ENCODE results near the gene PRTFDC1.

Gene PRTFDC1

GRCh38 chr10:24914148-24914547 lies 38.3 kb downstream of the PRTFDC1 start:
- Histone ChIP-seq H2BK5ac (ENCODE audit: low read depth, low read length, poor library complexity, severe bottlenecking) (no peak overlapping the region), H2BK120ac (ENCODE audit: low read depth, low read length) (no peak overlapping the region), H3K9me3 (ENCODE audit: control insufficient read depth, low read length) (no peaks in the 10 kb centered on the region), H4K8ac (ENCODE audit: low read length) (no peak overlapping the region), H2BK12ac (ENCODE audit: low read length in 2 of 2) (no peak overlapping the region), H2AK5ac (ENCODE audit: low read length, severe bottlenecking) (no peak overlapping the region), H3K27me3 (ENCODE audit: control insufficient read depth in 1 of 2, insufficient read depth in 1 of 2, low read length in 2 of 2) (no peaks in the 10 kb centered on the region), H4K91ac (ENCODE audit: low read length) (no peak overlapping the region), H3K79me1 (replicated peaks; ENCODE audit: low read length, poor library complexity, severe bottlenecking) (no peaks in the 10 kb centered on the region), H3K4me2 (ENCODE audit: low read length, poor library complexity, severe bottlenecking) (no peak overlapping the region), H3K14ac (ENCODE audit: low read length in 2 of 2) (no peak overlapping the region), H3K36me3 (ENCODE audit: control insufficient read depth in 1 of 2, insufficient read depth in 2 of 2, low read depth in 1 of 2, low read length in 2 of 2) (no peaks in the 10 kb centered on the region), H2AFZ (ENCODE audit: low read depth, low read length) (no peak overlapping the region), H3K4me3 (ENCODE audit: insufficient read depth in 1 of 2, low read depth in 1 of 2, low read length in 2 of 2) (no peak overlapping the region), H2BK15ac (ENCODE audit: low read depth, poor library complexity, severe bottlenecking) (no peak overlapping the region), H3K4me1 (ENCODE audit: control insufficient read depth, insufficient read depth, low read depth, low read length) (no peaks in the 10 kb centered on the region), H3K4ac (ENCODE audit: low read depth in 1 of 2, low read length in 2 of 2) (no peak overlapping the region), H3K23ac (ENCODE audit: low read length in 2 of 2) (no peak overlapping the region), H3K9ac (ENCODE audit: low read length) (no peak overlapping the region), H3K27ac (ENCODE audit: low read length, poor library complexity, severe bottlenecking) (no peak overlapping the region), H3K18ac (ENCODE audit: low read depth in 1 of 2, low read length in 2 of 2) (no peak overlapping the region)
- no peak for DNase-seq
- 100% methylated on average over 1 of the region's 1 CpG for WGBS

- no peak overlapping the region for H3K4me2 ChIP-seq (ENCODE audit: low read length, poor library complexity, severe bottlenecking)
- no peak overlapping the region for H3K18ac ChIP-seq (ENCODE audit: low read depth in 1 of 2, low read length in 2 of 2)
- no peak overlapping the region for H4K91ac ChIP-seq (ENCODE audit: low read length)
- no peak overlapping the region for H3K23ac ChIP-seq (ENCODE audit: low read length in 2 of 2)
- H2BK15ac ChIP-seq (ENCODE audit: low read depth, poor library complexity, severe bottlenecking) = no peak overlapping the region
- no peak overlapping the region for H2AFZ ChIP-seq (ENCODE audit: low read depth, low read length)
- H3K4ac ChIP-seq (ENCODE audit: low read depth in 1 of 2, low read length in 2 of 2) = no peak overlapping the region
- H3K14ac ChIP-seq (ENCODE audit: low read length in 2 of 2) = no peak overlapping the region
- no peaks in the 10 kb centered on the region for H3K9me3 ChIP-seq (ENCODE audit: control insufficient read depth, low read length)
- H4K8ac ChIP-seq (ENCODE audit: low read length) = no peak overlapping the region
- H3K36me3 ChIP-seq (ENCODE audit: control insufficient read depth in 1 of 2, insufficient read depth in 2 of 2, low read depth in 1 of 2, low read length in 2 of 2) = no peaks in the 10 kb centered on the region
- no peaks in the 10 kb centered on the region for H3K79me1 ChIP-seq (replicated peaks; ENCODE audit: low read length, poor library complexity, severe bottlenecking)
- no peak overlapping the region for H2BK5ac ChIP-seq (ENCODE audit: low read depth, low read length, poor library complexity, severe bottlenecking)
- no peaks in the 10 kb centered on the region for H3K27me3 ChIP-seq (ENCODE audit: control insufficient read depth in 1 of 2, insufficient read depth in 1 of 2, low read length in 2 of 2)
- H3K4me3 ChIP-seq (ENCODE audit: insufficient read depth in 1 of 2, low read depth in 1 of 2, low read length in 2 of 2) = no peak overlapping the region
- no peaks in the 10 kb centered on the region for H3K4me1 ChIP-seq (ENCODE audit: control insufficient read depth, insufficient read depth, low read depth, low read length)
- no peak overlapping the region for H3K9ac ChIP-seq (ENCODE audit: low read length)
- H2BK120ac ChIP-seq (ENCODE audit: low read depth, low read length) = no peak overlapping the region
- H2AK5ac ChIP-seq (ENCODE audit: low read length, severe bottlenecking) = no peak overlapping the region
- no peak overlapping the region for H2BK12ac ChIP-seq (ENCODE audit: low read length in 2 of 2)
- peak; percentile 46 for DNase-seq
- WGBS = no CpG with 5 or more reads among the region's 2 CpGs
- H3K27ac ChIP-seq (ENCODE audit: low read length, poor library complexity, severe bottlenecking) = no peak overlapping the region
Observed at GRCh38 chr10:24912215-24912614, 40.2 kb downstream of the PRTFDC1 start.

GRCh38 chr10:24911029-24911428 lies 41.4 kb downstream of the PRTFDC1 start:
- 90% methylated on average over 1 of the region's 2 CpGs for WGBS
- Histone ChIP-seq H2BK5ac (ENCODE audit: low read depth, low read length, poor library complexity, severe bottlenecking) (no peak overlapping the region), H3K14ac (ENCODE audit: low read length in 2 of 2) (no peak overlapping the region), H3K36me3 (ENCODE audit: control insufficient read depth in 1 of 2, insufficient read depth in 2 of 2, low read depth in 1 of 2, low read length in 2 of 2) (no peaks in the 10 kb centered on the region), H3K4me3 (ENCODE audit: insufficient read depth in 1 of 2, low read depth in 1 of 2, low read length in 2 of 2) (no peak overlapping the region), H2AFZ (ENCODE audit: low read depth, low read length) (no peak overlapping the region), H3K9ac (ENCODE audit: low read length) (no peak overlapping the region), H2AK5ac (ENCODE audit: low read length, severe bottlenecking) (no peak overlapping the region), H3K9me3 (ENCODE audit: control insufficient read depth, low read length) (no peaks in the 10 kb centered on the region), H3K27ac (ENCODE audit: low read length, poor library complexity, severe bottlenecking) (no peak overlapping the region), H3K4me2 (ENCODE audit: low read length, poor library complexity, severe bottlenecking) (no peak overlapping the region), H3K27me3 (ENCODE audit: control insufficient read depth in 1 of 2, insufficient read depth in 1 of 2, low read length in 2 of 2) (no peaks in the 10 kb centered on the region), H4K91ac (ENCODE audit: low read length) (no peak overlapping the region), H2BK120ac (ENCODE audit: low read depth, low read length) (no peak overlapping the region), H3K4ac (ENCODE audit: low read depth in 1 of 2, low read length in 2 of 2) (no peak overlapping the region), H2BK15ac (ENCODE audit: low read depth, poor library complexity, severe bottlenecking) (no peak overlapping the region), H3K23ac (ENCODE audit: low read length in 2 of 2) (no peak overlapping the region), H3K79me1 (replicated peaks; ENCODE audit: low read length, poor library complexity, severe bottlenecking) (no peaks in the 10 kb centered on the region), H3K4me1 (ENCODE audit: control insufficient read depth, insufficient read depth, low read depth, low read length) (no peaks in the 10 kb centered on the region), H4K8ac (ENCODE audit: low read length) (no peak overlapping the region), H2BK12ac (ENCODE audit: low read length in 2 of 2) (no peak overlapping the region), H3K18ac (ENCODE audit: low read depth in 1 of 2, low read length in 2 of 2) (no peak overlapping the region)
- no peak for DNase-seq

GRCh38 chr10:24910574-24910973 lies 41.8 kb downstream of the PRTFDC1 start:
- DNase-seq = no peak
- Histone ChIP-seq H3K36me3 (ENCODE audit: control insufficient read depth in 1 of 2, insufficient read depth in 2 of 2, low read depth in 1 of 2, low read length in 2 of 2) (no peaks in the 10 kb centered on the region), H3K27me3 (ENCODE audit: control insufficient read depth in 1 of 2, insufficient read depth in 1 of 2, low read length in 2 of 2) (no peaks in the 10 kb centered on the region)

More at GRCh38 chr10:24910574-24910973, 41.8 kb downstream of the PRTFDC1 start:
- Histone ChIP-seq H3K14ac (ENCODE audit: low read length in 2 of 2) (no peak overlapping the region), H3K4me1 (ENCODE audit: control insufficient read depth, insufficient read depth, low read depth, low read length) (no peaks in the 10 kb centered on the region), H2AK5ac (ENCODE audit: low read length, severe bottlenecking) (no peak overlapping the region), H3K79me1 (replicated peaks; ENCODE audit: low read length, poor library complexity, severe bottlenecking) (no peaks in the 10 kb centered on the region), H2AFZ (ENCODE audit: low read depth, low read length) (no peak overlapping the region), H2BK120ac (ENCODE audit: low read depth, low read length) (no peak overlapping the region), H2BK5ac (ENCODE audit: low read depth, low read length, poor library complexity, severe bottlenecking) (no peak overlapping the region), H2BK12ac (ENCODE audit: low read length in 2 of 2) (no peak overlapping the region), H3K4ac (ENCODE audit: low read depth in 1 of 2, low read length in 2 of 2) (no peak overlapping the region), H3K9ac (ENCODE audit: low read length) (no peak overlapping the region), H2BK15ac (ENCODE audit: low read depth, poor library complexity, severe bottlenecking) (no peak overlapping the region), H3K23ac (ENCODE audit: low read length in 2 of 2) (no peak overlapping the region), H3K18ac (ENCODE audit: low read depth in 1 of 2, low read length in 2 of 2) (no peak overlapping the region), H3K27ac (ENCODE audit: low read length, poor library complexity, severe bottlenecking) (no peak overlapping the region), H4K8ac (ENCODE audit: low read length) (no peak overlapping the region), H3K4me3 (ENCODE audit: insufficient read depth in 1 of 2, low read depth in 1 of 2, low read length in 2 of 2) (no peak overlapping the region), H3K4me2 (ENCODE audit: low read length, poor library complexity, severe bottlenecking) (no peak overlapping the region), H3K9me3 (ENCODE audit: control insufficient read depth, low read length) (no peaks in the 10 kb centered on the region), H4K91ac (ENCODE audit: low read length) (no peak overlapping the region)

All from mesenchymal stem cell (in vitro differentiated cells and primary cell).